GM18507 (cell line): ENCODE data around the gene ACCSL.

Experiments
- DNase-seq: peaks from one replicate; pipeline ENCODE4 v3.0.0; 2011; ENCODE audit warnings: low read depth; ENCODE audit not compliant: insufficient read length; ENCODE audit errors: extremely low spot score
- FAIRE-seq: peaks from 2 replicates; lab custom pipeline; 2011; peaks lifted over from hg19 to GRCh38; lab: Jason Lieb, UNC

The ACCSL gene

DNA sequence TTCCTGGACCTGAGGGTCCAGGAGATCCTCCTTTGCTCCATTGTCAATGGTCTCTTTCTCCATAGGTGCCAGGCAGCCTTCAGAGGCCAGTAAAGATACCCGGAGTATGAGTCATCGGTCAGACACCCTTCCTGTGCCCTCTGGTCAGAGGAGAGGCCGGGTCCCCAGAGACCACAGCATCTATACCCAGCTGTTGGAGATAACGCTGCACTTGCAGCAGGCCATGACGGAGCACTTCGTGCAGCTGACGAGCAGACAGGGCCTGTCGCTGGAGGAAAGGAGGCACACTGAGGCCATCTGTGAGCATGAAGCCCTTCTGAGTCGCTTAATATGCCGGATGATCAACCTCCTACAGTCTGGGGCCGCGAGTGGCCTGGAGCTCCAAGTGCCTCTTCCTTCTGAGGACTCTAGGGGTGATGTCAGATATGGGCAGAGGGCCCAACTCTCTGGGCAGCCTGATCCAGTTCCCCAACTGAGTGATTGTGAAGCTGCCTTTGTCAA lies at the start of gene ACCSL:
TSS of gene ACCSL (plus strand) at position 51 of the 501 bp plus-strand sequence. CDS start at position 107, 56 bp downstream.
- DNase-seq (no peak), FAIRE-seq (no peak)

DNA sequence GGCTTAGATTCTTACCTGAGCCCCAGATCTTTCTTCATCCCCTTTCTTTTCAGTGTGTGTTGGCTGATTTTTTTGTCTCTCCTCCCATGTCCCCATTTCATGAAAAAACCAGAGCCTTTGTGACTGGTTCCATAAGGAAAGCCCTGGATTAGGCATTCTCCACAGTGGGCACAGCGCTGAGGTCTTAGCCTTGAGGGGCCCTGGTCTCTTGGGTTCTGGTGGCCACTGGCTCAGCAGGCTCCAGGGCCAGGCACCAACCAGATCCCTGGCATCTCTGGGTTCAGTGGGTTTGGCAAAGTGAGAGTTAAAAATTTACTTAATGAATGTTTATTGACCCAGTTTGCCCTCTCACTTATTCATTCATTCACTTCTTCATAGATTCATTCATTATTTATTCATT lies 49.5 kb upstream of the ACCSL start:
- FAIRE-seq (no peak), DNase-seq (no peak)

DNA sequence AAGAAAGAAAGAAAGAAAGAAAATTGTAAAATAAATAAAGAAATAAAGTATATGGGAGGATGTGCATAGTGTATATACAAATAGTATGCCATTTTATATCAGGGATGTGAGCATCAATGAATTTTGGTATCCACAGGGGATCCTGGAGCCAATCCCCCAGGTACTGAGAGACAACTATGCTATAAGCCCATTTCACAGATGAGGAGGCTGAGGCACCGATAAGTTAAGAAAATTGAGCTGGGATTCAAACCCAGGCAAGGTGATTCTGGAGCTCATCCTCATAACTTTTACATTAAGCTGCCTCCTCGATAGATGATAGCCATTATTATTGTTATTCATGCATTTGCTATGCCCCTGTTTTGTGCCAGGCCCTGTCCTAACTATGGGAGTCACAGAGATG lies 47.0 kb upstream of the ACCSL start:
- DNase-seq (no peak), FAIRE-seq (no peak)

DNA sequence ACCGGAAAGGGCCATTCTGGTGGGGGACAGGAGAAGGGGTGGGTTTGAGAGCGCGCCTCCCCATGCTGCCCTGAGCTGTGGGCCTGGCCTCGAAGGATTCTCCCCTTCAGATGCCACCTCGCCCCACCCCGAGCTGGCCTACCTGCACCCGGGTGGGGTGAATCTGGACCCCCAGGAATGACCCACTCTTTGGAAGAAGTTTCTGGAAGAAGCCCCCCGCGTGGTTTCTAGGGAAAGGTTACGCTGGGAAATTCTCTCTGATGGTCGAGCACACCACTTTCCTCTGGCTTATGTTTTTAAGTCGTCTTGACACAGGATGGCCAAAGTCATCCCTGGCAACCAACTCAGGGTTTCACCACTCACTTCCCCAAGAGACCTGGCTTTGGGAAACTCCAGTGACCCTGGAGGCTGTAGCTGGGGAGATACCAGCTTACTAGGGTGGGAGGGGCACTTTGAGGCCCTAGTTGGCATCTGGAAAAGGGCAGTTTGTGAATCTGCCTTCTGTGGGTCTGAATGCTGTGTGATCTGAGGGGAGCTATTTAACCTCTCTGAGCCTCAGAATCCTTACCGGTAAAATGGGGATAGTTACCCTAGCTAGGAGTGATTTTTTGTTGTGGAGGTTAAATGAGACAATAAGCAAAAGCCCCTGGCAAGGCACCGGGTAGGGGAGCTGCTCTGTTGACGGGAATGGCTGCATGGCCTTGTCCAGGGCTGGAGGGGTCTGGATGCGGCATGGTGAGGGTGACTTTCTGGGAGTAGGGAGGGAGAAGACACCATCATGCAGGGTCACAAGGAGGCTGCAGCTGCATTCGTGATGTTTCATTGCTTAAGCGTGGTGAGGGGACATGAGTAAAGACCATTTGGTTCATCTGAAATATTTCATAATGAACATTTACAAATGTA lies 45.3 kb upstream of the ACCSL start:
- no peak for FAIRE-seq
- no peak for DNase-seq

DNA sequence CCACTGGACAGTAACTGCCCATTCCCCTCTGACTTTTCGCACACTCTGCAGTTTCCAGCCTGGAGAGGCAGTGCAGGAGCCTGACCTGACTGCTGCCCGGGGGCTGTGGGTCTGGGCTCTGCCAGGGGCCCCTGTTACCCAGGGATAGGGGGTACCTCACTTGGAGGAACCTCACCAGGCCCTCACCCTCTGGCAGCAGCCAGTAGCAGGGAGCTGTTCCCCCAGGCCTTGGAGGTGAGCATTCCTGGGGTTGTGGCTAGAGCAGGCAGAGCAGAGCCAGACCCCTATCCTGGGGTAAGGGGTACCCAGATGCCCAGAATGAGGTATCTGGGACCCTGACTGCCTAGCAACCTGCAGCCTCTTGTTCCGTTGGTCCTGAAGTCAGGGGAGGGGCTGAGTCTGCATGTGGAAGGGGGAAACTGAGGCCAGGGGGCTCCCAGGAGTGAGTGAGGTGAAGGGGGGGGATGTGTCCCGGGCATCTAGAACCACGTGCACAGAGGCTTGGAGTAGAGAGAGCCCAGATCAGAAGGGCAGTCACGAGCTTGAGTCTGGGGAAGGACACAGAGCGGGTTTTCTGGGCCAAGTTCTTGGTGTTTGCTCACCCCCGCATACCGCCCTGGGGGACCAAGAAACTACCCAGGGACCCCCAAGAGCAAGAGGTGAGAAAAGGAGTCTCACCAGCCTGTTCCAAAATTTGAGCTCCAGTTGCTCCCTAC lies 43.9 kb upstream of the ACCSL start:
- DNase-seq (no peak), FAIRE-seq (no peak)

DNA sequence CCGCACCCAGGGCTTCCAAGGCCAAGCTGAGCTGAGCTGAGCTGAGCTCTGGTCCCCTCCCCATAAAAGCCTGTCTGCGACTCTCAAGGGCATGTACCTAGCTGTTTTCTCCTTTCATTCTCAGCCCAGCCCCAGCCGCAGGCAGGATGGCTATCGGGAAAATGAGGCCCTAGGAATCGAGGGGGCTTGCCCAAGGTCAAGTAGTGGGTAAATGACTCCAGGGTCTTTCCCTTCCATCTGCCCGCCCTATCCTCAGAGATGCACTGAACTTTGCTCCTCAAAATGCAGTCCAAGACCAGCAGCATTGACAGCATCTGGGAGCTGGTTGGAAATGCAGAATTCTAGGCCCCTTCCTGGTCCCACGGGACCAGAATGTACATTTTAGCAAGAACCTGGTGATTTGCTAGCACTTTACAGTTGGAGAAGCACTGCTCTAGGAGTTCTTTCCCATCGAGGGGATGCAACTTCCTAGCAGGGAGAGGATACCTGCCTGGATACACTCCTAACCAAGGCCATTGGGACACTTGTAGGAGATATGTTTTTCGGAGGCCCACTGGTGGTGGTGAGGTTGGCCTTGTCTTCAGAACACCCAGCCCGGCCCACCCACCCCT lies 43.2 kb upstream of the ACCSL start:
- no peak for DNase-seq
- FAIRE-seq, result no peak

DNA sequence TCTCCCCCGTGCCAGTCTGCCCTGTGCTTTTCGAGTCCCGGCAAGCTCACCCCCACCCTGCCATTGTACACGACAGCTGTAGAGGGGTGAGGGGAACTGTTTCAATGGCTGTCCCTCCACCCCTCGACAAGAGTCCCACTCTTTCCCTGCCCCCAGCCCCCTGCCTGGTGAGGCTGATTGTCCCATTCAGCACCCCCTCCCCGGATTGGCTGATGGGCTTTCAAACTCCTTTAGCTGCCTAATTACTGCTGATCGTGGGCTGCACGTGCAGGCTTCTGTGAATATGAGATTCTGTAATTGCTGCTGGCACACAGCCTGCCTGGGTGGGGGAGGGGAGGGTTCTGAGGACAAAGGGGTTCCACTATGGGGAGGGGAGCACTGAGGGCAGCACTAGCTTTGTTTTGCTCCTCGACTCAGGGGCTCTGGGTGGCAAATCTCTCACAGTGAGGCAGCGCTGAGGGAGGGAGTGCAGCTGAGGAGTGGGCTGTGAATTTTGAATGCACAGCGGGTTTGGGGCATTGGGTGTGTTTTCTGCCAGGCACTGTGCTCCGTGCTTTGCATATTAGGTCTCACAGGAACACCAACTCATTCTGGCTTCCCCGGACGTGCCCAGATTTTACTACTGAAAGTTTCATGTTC lies 42.6 kb upstream of the ACCSL start:
- DNase-seq, result no peak
- no peak for FAIRE-seq

DNA sequence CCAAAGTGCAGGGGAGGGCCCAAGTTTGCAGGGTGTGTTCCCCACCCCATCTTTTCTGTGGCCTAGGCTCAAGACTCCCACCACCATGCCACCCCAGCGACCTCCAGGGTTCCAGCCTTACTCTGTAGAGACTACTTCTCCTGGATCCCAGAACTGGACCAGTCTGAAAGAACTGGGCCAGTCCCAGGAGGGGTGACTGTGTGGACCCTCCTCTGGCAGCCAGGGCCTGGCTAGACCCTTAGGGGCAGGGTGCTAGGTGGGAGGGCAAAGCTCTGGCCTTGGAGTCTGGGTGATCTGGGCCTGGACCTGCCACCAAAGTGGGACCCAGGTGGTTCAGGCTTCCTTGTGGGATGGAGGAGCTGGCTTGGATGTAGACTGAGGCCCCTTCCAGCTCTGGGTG lies 41.8 kb upstream of the ACCSL start:
- no peak for FAIRE-seq
- DNase-seq, result no peak

DNA sequence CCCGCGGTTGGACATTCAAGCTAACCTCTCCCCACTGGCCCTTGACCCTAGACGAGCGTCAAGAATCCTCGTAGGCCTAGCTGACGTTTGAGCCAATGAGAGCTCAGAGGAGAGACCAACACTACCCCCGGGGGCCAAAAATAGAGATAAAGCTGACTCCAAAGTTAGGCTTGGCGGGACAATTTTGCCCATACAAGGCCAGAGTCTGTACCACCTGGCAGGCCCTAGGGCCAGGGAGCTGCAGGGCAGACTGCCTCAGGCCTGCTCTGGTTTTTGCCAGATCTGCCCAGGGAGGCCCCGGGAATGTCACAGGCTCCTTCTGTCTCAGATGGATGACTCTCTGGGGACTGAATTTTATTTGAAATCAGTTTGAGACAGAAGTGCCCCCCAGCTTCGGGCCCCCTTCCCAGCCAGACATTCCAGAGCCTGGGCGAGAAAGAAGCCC lies 40.8 kb upstream of the ACCSL start:
- DNase-seq, result no peak
- FAIRE-seq, result no peak

DNA sequence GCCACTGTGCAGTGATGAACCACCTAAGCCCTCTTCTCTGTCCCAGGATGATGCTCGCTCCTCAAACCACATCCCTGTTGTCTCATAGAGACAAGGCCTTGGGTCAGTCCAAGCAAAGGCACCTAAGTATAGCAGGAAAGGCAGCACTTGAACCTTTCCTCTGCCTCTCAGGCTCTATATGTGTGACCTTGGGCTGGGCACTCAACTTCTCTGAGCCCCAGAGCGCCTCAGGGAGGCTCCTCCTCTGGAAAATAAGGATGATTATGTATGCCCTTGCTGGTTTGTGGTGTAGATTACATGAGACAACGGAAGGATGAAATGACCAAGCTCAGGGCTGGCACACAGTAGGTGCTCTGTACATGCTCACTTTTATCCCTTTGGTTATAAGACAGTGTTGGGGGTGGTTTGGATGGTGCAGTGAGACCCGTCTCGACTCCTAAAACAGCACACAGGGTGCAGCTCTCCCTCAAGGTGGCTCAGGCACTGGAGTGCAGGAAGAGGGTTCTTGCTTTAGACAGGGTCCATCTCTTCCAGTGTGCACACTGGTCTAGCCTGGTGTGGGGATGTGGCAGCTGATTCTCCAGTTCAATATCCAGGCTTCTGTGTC lies 40.2 kb upstream of the ACCSL start:
- no peak for DNase-seq
- no peak for FAIRE-seq

DNA sequence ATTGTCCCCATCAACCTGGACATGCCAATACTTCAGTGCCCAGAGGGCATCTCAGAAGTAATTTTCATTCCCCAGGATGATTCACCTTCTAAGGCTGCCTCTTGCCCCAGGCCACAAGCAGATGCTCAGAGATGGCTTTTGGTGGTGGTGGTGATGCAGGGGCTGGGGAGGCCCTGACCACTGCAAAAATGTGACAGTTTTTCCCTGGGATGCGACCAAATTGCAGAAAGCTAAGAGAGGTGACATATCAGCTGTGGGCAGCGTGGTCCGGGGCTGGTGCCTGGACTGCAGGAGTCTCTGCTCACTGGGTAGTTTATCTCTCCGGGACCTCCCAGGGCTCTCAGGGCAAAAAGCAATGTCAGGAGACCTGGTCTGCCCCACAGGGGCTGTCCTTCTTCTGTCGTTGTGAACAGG lies 39.7 kb upstream of the ACCSL start:
- DNase-seq (no peak), FAIRE-seq (no peak)

DNA sequence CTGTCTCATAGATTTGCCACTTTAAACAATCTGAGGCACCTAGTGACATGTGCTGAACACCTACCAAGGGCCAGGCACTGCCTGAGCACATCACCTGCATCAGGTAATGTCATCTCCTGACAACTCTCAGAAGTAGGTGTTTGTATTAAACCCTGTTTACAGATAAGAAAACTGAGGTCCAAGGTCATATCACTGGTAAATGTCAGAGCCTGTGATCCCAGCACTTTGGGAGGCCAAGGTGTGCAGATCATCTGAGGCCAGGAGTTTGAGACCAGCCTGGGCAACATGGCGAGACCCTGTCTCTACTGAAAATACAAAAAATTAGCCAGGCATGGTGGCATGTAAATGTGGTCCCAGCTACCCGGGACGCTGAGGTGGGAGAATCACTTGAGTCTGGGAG lies 39.1 kb upstream of the ACCSL start:
- FAIRE-seq, result no peak
- DNase-seq, result no peak

DNA sequence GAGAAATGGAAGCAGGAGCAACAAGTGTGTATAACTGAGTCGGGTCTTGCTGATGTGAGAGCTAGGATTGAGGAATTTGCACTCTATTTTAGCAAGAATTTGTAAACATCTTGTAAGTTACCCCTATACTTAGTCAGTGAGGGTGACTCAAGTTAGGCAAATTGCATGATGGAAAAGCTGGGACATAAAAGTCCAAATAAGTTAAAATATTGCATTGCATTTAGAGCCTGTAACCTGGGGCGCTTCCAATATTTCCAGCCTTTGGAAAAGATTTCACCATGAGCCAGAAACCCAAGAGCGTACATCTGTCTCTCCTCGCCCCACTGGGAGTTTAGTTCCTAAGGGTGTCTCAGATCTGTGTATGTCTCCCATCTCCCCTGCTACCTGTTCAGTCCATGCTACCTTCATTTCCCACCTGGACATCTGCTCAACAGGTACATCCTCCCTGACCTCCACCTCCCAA lies 37.0 kb upstream of the ACCSL start:
- FAIRE-seq (no peak), DNase-seq (no peak)

DNA sequence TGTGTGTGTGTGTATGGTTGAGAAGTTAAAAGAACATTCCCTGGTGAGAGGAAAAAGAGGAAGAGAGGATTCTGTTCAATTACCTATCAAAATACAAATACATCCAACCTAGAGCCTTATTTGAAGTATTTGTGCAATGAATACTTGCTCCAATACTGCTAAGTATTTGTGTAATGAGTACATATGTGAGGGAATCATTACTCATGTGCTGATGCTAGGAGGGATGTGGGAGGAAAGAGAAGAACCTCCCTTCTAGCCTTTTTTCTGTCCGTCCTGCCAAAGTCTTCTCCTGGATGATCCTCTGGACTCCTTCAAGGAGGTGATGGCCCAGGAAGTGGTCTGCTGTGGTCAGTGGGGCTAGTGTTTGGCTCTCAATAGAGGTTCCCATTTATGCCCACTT lies 36.0 kb upstream of the ACCSL start:
- FAIRE-seq, result no peak
- no peak for DNase-seq

DNA sequence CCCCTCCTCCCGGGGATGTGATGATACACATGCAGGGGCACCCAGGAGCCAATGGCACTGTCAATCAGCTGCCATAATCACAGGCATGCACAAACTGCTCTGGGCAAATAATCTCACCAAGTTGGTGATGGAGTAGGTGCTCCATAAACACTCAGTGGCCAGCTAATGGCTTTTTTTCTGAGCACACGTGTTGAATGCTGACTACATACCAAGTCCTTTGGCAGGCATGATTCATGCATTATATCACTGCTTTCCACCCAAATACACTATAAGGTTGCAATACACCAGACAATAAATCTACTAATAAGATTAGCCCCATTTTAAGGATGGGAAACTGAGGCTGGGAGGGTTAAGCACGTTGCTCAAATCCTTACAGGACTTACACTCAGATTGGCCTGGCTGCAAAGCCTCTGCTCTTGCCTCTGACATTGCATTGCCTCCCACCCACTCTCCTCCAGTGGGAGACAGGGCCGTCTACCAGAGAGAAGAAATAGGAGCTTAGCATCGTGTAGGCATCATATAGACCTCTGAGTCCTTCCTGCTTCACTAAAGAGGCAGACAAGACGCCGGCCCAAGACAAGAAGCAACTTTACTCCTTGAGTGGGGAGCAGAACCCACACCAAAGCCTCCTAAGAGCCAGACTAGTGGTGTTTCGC lies 32.7 kb upstream of the ACCSL start:
- DNase-seq, result no peak
- no peak for FAIRE-seq

DNA sequence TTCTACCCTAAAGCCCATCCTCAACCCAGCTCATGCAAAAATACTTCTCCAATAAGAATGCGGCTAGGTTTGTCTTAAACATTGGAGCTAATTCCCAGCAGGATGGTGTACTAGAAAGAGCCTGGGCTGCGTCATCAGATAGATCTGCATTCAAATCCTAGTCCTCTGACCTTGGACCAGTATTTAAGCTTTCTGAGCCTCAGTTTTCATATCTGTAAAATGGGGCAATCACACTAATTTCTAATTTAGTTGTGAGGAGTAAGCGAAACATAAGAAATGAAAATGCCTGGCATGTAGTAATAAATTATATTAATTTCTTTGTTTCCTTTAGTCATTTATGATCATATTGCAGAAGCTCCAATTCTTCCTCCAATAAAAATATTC lies 32.2 kb upstream of the ACCSL start:
- DNase-seq, result no peak
- no peak for FAIRE-seq

DNA sequence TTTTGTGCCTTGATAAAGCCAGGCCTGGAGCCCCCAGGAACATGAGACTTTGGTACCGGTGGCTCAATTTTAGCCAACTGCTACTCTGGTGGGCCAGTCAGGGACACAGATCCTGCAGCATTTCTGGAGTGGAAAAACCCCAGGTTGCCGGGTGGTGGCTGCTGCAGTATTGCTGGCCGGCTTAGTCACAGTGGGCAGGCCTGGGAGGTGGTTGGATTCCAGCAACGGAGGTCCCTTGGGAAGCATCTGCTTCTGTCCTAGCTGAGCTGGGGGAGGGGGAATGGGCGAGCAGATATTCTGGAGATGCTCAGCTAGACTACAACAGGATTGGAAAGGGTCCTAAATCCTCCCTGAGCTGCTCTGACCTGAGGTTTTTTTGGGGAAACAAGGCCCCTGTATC lies 31.6 kb upstream of the ACCSL start:
- FAIRE-seq, result no peak

DNA sequence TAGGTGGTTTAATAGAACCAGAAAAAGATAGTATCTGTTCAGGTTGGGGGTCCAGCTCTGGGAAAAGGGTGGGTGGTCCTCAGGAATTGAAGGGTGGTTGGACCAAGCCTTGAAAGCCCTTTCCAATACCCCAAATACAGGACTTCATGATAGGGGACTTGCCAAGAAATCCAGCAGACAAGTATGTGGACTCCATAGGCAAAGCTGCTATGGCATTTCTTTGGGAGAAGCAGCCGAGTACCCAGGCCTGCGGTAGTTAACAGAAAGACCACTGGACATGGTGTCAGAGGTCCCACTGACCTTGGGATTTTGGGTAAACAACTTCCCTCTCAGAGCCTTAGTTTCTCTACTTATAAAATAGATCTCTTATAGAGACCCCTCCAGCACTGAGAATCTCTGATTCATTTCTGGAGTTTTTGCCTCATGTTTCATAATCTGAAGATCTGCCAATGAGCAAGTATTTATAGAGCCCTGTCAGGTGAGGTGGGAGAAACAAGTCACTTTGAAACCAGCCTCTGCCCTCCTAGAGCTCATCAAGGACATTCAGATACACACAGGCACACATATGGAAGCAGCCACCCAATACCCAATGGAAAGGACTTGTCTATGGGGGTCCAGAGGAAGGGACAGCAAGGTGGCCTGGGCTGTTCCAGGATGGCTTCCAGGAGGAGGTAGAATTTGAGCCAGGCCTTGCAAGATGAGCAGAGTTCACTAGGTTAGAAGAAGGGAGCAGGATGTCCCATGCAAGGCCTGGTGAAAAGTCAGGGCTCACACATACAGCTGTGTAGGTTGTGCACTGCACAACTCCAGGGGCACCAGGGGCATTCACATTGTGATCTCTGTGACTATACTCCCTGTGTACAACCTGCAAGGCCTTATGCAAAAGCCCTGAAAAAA lies 31.0 kb upstream of the ACCSL start:
- FAIRE-seq (no peak), DNase-seq (no peak)

More for the DNA sequence above, 31.6 kb upstream of the ACCSL start:
- no peak for DNase-seq
